Measurements from ENCODE around the gene PPP1R13B. TPM values are rescaled to one million over a fixed set of nuclear protein-coding genes. Genes with fewer than 3 reads are reported as not detected.

PPP1R13B gene
- total RNA-seq, 1 donor from 2014 or later, result 40.3 TPM

- no peak for DNase-seq (ENCODE audit: low spot score, unreplicated experiment)
- Mint-ChIP-seq H3K36me3 (ENCODE audit: insufficient read depth) (peaks cover 6% of the 10 kb centered on the region), H3K27me3 (no peaks in the 10 kb centered on the region), H3K4me1 (ENCODE audit: low read depth) (peaks cover 4% of the 10 kb centered on the region), H3K27ac (no peak overlapping the region), H3K9me3 (ENCODE audit: low read depth) (no peaks in the 10 kb centered on the region), H3K4me3 (ENCODE audit: low read depth) (no peak overlapping the region)
- TF ChIP-seq CTCF (IDR thresholded peaks at IDR 0.05; ENCODE audit: unreplicated experiment), result no peak
Measured at GRCh38 chr14:103762541-103762940, 84.8 kb downstream of the PPP1R13B start.

GRCh38 chr14:103762036-103762435, 85.3 kb downstream of the PPP1R13B start:
- Mint-ChIP-seq H3K4me3 (ENCODE audit: low read depth) (no peak overlapping the region), H3K9me3 (ENCODE audit: low read depth) (no peaks in the 10 kb centered on the region), H3K4me1 (ENCODE audit: low read depth) (peaks cover 3% of the 10 kb centered on the region), H3K36me3 (ENCODE audit: insufficient read depth) (peaks cover 4% of the 10 kb centered on the region), H3K27me3 (no peaks in the 10 kb centered on the region), H3K27ac (no peak overlapping the region)
- DNase-seq (ENCODE audit: low spot score, unreplicated experiment), result no peak
- no peak for TF ChIP-seq CTCF (IDR thresholded peaks at IDR 0.05; ENCODE audit: unreplicated experiment)

GRCh38 chr14:103758059-103758776, 89.2 kb downstream of the PPP1R13B start:
- Mint-ChIP-seq H3K36me3 (ENCODE audit: insufficient read depth) (no peaks in the 10 kb centered on the region), H3K4me3 (ENCODE audit: low read depth) (no peak overlapping the region), H3K9me3 (ENCODE audit: low read depth) (no peaks in the 10 kb centered on the region), H3K4me1 (ENCODE audit: low read depth) (peaks cover 3% of the 10 kb centered on the region), H3K27me3 (no peaks in the 10 kb centered on the region), H3K27ac (no peak overlapping the region)
- no peak for TF ChIP-seq CTCF (IDR thresholded peaks at IDR 0.05; ENCODE audit: unreplicated experiment)
- DNase-seq (ENCODE audit: low spot score, unreplicated experiment), result no peak

GRCh38 chr14:103755060-103755459, 92.3 kb downstream of the PPP1R13B start:
- no peak overlapping the region for H3K27ac Mint-ChIP-seq
- H3K4me1 Mint-ChIP-seq (ENCODE audit: low read depth), result no peaks in the 10 kb centered on the region

GRCh38 chr14:103753774-103754173, 93.6 kb downstream of the PPP1R13B start:
- no peak for DNase-seq (ENCODE audit: low spot score, unreplicated experiment)
- H3K9me3 Mint-ChIP-seq (ENCODE audit: low read depth), result no peaks in the 10 kb centered on the region

More at GRCh38 chr14:103755060-103755459, 92.3 kb downstream of the PPP1R13B start:
- no peak for DNase-seq (ENCODE audit: low spot score, unreplicated experiment)
- Mint-ChIP-seq H3K4me3 (ENCODE audit: low read depth) (no peak overlapping the region), H3K27me3 (no peaks in the 10 kb centered on the region), H3K36me3 (ENCODE audit: insufficient read depth) (no peaks in the 10 kb centered on the region), H3K9me3 (ENCODE audit: low read depth) (no peaks in the 10 kb centered on the region)
- TF ChIP-seq CTCF (IDR thresholded peaks at IDR 0.05; ENCODE audit: unreplicated experiment), result no peak

More at GRCh38 chr14:103753774-103754173, 93.6 kb downstream of the PPP1R13B start:
- no peak for TF ChIP-seq CTCF (IDR thresholded peaks at IDR 0.05; ENCODE audit: unreplicated experiment)
- H3K27ac Mint-ChIP-seq, result no peak overlapping the region
- no peaks in the 10 kb centered on the region for H3K4me1 Mint-ChIP-seq (ENCODE audit: low read depth)
- peaks cover 2% of the 10 kb centered on the region for H3K36me3 Mint-ChIP-seq (ENCODE audit: insufficient read depth)
- no peaks in the 10 kb centered on the region for H3K27me3 Mint-ChIP-seq
- H3K4me3 Mint-ChIP-seq (ENCODE audit: low read depth), result no peak overlapping the region
